HUES6 (cell line): ENCODE results near the gene ADRA2C.
"Not testable (repeated sequence)": the region's sequence is repeated elsewhere in the genome, so short reads cannot be mapped to it uniquely, and the experiment has no call there.

Experiments
- H3K27ac ChIP-seq: 2 replicates; pipeline ENCODE4 v1.7.0; 2013; ENCODE audit warnings: low read depth, mild to moderate bottlenecking, low read length, inconsistent platforms
- H3K27me3 ChIP-seq: 2 replicates; pipeline ENCODE4 v1.6.1; 2013; ENCODE audit warnings: low read length; ENCODE audit not compliant: control insufficient read depth, insufficient read depth
- H3K36me3 ChIP-seq: 2 replicates; pipeline ENCODE4 v1.6.1; 2013; ENCODE audit warnings: low read length; ENCODE audit not compliant: control insufficient read depth, insufficient read depth
- H3K4me1 ChIP-seq: 2 replicates; pipeline ENCODE4 v1.6.1; 2013; ENCODE audit warnings: low read length; ENCODE audit not compliant: control insufficient read depth, insufficient read depth
- H3K4me3 ChIP-seq: 2 replicates; pipeline ENCODE4 v1.5.1; 2013; ENCODE audit warnings: low read depth, low read length
- H3K9ac ChIP-seq: one replicate; pipeline ENCODE4 v1.6.1; 2013; ENCODE audit warnings: mild to moderate bottlenecking, low read length
- H3K9me3 ChIP-seq: 2 replicates; pipeline ENCODE4 v1.6.1; 2013; ENCODE audit warnings: low read depth, low read length; ENCODE audit not compliant: control insufficient read depth, insufficient read depth

The ADRA2C gene

DNA sequence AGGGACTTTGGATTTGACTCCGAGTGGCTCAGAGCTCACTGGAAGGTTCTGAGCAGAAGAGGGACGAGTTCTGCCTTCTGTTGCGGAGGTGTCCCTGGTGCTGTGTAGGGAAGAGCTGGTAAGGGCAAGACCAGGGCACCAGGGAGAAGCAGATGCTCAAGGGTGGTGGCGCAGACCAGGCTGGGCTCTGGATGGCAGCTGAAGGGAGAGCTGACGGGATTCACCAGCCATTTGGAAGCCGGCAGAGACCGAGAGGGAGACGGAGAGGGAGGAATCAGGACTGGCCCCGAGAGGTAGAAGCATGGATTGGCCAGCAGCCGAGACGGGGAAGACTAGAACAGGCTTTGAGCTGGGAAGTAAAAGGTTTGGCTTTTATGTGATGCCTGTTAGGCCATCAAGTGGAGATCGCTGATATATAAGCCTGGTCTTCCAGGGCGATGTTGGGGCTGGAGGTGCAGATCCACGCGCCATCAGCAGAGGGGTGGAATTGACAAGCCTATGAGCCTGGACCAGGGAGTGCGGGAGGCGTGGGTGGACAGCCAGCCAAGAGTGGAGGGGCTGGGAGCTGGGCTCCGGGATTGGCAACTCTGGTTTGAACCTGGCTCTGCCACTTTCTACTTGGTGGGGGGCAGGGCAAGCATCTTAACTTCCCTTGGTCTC lies 43.4 kb downstream of the ADRA2C start:
- H3K4me1 ChIP-seq: peaks cover 12% of the 10 kb centered on the region
- H3K9ac ChIP-seq: no peak overlapping the region
- H3K27me3 ChIP-seq: no peaks in the 10 kb centered on the region
- H3K9me3 ChIP-seq: peaks cover 4% of the 10 kb centered on the region
- H3K27ac ChIP-seq: no peak overlapping the region
- no peaks in the 10 kb centered on the region for H3K36me3 ChIP-seq
- no peak overlapping the region for H3K4me3 ChIP-seq

DNA sequence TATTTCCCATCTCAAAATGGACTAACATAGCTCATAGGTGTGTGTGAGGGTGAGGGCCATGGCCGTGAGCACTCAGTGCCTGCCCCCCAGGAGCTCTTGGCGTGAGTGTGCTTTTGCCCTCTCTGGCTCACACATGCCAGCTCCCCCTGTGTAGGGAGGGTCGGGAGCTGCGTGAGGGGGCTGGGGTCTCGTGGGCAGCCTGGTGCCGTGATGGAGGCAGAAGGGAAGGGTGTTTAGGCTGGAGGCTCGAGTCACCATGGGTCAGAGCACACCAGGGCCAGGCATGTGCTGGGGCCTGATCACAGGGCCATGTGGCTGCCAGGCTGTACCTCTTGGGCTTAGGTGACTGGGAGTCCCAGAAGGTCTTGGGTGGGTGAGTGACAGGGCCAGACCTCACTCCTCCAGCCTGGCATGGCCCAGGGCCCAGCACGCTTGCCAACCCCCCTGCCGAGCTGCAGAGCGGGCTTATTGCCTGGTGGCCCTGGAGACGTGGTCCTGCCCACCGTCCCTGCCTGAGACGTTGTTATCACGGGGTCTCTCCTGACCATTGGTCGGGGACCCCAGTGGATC lies 44.0 kb downstream of the ADRA2C start:
- Histone ChIP-seq H3K27ac (no peak overlapping the region), H3K9me3 (peaks cover 4% of the 10 kb centered on the region; the same call in 1 of the 2 replicates), H3K27me3 (no peaks in the 10 kb centered on the region)

DNA sequence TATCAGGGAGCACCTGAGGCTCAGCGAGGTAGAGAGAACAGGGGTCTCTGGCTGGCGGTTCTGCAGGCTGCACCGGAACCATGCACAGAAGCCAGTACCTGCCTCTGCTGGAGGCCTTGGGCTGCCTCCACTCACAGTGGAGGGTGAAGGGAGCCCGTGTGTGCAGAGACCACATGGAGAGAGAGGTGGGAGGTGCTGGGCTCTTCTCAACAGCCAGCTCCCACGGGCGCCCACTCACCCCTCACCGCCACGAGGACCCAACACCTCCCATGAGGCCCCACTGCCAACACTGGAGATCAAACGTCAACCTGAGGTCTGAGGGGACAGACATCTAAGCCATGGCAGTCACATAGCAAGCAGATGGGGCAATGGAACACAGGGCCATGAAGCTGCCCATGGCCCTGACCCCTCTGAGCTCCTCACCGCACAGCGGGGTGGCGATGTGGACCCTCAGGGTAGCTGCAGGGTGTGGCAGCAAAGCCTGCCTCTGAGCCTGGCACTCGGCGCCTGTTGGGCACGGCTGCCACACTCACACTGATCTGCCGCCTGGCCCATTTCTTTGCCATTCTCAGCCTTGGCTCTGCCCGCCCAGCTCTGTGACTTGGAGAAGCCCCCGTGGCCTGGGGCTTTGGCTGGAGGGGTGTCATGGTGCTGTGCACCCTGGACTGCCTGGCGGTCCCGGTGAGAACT lies 44.8 kb downstream of the ADRA2C start:
- Histone ChIP-seq H3K4me3 (no peak overlapping the region), H3K27me3 (no peaks in the 10 kb centered on the region), H3K36me3 (no peaks in the 10 kb centered on the region), H3K27ac (no peak overlapping the region), H3K9ac (no peak overlapping the region), H3K4me1 (peaks cover 12% of the 10 kb centered on the region), H3K9me3 (peaks cover 4% of the 10 kb centered on the region; the same call in 1 of the 2 replicates)

More for the DNA sequence above, 44.0 kb downstream of the ADRA2C start:
- Histone ChIP-seq H3K9ac (no peak overlapping the region), H3K36me3 (no peaks in the 10 kb centered on the region), H3K4me3 (no peak overlapping the region), H3K4me1 (peaks cover 12% of the 10 kb centered on the region)

DNA sequence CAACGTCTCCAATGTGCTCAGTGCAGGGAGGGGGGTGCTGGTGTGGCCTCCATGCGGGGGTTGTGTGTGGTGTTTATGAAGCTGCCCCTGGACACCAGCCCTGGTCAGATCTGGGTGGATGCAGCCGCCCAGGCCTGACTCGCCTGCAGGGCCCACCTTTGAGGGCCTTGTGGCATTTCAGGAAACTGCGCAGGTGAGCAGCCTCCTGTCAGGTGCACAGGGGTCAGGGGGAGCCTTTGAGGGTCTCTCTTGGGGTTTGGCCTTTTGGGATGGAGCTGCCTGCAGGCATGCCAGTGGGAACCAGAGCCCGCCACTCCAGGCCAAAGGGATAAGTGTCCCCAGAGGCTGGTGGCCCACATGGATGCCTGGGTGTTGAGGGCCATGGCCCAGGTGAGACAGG lies 45.4 kb downstream of the ADRA2C start:
- Histone ChIP-seq H3K27me3 (no peaks in the 10 kb centered on the region), H3K27ac (no peak overlapping the region), H3K9me3 (peaks cover 4% of the 10 kb centered on the region; the same call in 1 of the 2 replicates), H3K4me3 (no peak overlapping the region), H3K9ac (no peak overlapping the region), H3K4me1 (peaks cover 12% of the 10 kb centered on the region), H3K36me3 (no peaks in the 10 kb centered on the region)

DNA sequence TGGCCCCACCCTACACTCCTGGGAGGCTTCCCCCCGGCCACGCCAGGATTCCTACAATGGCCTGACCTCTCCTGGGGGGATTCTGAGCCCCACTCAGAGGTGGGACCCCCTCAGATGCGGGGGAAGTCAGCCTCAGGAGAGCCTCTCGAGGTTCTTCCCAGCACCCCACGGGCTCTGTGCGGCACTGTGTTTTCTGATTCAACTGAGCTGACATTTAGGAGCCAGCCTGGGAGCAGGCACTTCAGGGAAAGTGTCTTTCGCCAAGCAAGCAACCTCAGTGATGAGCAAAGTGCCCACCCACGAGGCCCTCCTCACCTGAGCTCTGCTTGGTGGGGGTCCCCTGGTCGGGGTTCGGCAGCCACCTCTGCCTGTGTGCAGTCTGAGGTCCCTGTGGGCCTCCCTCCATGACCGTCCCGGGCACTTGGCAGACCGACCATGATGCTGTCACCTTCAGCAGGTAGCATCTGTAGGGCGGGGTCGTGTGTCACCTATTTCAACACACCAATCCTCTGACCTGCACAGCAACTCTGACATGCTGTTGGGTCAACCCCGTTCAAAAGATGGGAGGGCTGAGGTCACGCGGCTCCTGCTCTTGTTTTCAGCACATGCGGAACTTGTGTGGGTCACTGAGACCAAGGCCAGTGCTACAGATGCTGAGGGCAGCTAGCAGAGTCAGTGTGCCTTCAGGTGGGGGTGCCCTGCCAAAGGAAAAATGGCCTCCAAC lies 46.2 kb downstream of the ADRA2C start:
- H3K27ac ChIP-seq: no peak overlapping the region

DNA sequence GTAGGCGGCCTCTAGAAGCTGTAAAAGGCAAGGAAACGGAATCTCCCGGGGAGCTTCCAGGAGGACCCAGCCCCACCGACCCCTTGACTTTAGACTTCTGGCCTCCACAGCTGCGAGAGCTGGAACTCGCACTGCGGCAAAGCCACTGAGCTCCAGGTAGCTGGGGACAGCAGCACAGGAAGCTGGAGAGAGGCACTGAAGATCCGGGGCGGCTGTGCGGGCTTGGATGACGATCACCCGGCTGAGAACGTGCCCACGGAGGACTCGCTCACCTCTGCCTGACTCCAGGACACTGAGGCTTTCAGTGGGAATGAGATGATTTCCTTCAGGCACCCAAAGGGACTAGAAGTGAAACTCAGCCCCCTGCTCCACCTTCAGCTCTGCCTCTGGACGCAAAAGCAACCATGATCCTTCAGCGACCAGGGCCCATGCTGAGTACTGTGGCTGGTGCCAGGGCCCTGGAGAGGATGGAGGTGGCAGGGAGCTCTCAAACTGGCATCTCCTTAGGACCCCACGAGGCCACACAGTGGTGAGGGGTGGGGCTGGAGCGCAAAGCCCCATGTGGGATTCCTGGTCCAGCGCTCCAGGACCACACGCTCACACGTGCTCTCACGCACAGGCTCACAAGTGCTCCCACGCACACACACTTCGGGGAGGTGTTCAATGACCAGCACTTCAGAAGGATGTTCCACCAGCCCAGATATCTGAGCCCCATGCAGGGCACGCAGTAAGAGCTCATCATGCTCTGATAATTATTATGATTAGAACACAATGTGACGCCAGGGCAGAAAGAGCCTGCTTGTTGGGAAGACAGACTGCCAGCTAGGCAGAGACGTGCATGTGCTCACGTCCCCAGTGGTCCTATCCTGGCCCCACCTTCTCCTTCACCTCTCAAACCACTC lies 47.2 kb downstream of the ADRA2C start:
- Histone ChIP-seq H3K4me3 (no peak overlapping the region), H3K36me3 (no peaks in the 10 kb centered on the region), H3K27ac (no peak overlapping the region), H3K4me1 (0 out of 2 replicates have a peak, but pooled peaks cover under 1% of the 10 kb centered on the region), H3K27me3 (no peaks in the 10 kb centered on the region), H3K9ac (no peak overlapping the region), H3K9me3 (peaks cover 12% of the 10 kb centered on the region)

More for the DNA sequence above, 46.2 kb downstream of the ADRA2C start:
- Histone ChIP-seq H3K27me3 (no peaks in the 10 kb centered on the region), H3K36me3 (no peaks in the 10 kb centered on the region), H3K9ac (no peak overlapping the region), H3K4me1 (peaks cover 10% of the 10 kb centered on the region), H3K4me3 (no peak overlapping the region), H3K9me3 (peaks cover 11% of the 10 kb centered on the region)

DNA sequence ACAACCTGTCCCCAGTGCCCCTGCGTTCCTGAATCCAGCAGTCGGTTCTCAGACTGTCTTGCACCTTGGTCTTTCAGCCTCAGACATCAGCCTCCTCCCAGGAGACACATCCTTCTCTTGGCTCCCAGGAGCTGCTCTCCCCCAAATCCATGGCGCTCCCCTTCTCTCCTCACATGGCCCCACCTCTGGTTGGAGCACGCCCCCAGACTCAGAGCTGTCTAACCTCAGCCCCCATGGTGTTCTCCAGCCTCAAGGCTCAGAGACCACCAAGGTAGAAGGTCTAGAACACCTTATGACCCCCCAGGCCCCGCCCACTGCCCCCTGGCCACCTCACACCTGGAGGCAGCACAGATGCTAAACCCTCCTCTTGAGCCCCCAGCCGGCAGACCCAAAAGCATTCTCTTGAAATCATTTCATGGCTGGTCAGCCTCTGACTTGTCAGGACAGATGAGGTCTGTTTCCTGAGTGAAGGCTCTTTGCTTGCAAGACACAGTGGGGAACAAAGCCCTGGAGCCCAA lies 47.9 kb downstream of the ADRA2C start:
- Histone ChIP-seq H3K27ac (no peak overlapping the region), H3K4me1 (no peaks in the 10 kb centered on the region), H3K9me3 (peaks cover 12% of the 10 kb centered on the region), H3K27me3 (no peaks in the 10 kb centered on the region), H3K4me3 (no peak overlapping the region), H3K9ac (no peak overlapping the region), H3K36me3 (no peaks in the 10 kb centered on the region)

DNA sequence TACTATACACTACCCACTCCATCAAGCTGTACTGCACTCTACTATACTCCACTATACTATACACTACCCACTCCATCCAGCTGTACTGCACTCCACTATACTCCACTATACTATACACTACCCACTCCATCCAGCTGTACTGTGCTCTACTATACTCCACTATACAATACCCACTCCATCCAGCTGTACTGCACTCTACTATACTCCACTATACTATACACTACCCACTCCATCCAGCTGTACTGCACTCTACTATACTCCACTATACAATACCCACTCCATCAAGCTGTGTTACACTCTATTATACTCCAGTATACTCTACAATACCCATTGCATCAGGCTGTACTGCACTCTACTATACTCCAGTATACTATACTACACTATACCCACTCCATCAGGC lies 48.7 kb downstream of the ADRA2C start:
- not testable (repeated sequence) for H3K36me3 ChIP-seq, H3K4me3 ChIP-seq, H3K27ac ChIP-seq, H3K9ac ChIP-seq, H3K27me3 ChIP-seq, H3K4me1 ChIP-seq
- peaks cover 12% of the 10 kb centered on the region for H3K9me3 ChIP-seq

DNA sequence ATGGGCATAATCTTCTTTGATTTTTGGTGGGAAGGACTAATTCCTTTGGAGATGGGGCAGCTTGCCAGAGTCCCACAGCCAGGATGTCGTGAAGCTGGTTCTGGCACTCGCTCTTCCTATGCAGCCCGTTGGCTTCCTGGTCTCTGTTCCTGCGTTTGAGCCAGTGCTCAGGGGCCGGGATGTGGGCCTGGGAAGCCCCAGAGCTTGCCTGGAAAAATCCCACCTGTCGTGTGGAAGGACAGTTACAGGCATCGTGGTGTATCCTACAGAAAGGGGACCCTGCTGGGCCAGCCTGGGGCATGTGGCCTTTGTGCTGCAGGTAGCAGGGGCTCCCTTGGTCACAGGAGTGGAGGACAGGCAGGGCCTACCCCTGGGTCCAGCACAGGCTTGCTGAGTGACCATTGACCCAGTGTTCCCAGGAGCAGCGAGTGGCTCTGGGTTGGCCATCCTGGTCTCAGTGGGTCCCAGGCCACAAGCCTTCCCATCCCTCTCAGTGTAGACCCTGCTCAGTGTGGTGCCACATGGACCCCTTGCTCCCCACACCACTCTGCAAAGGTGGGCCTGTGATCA lies 50.2 kb downstream of the ADRA2C start:
- no peaks in the 10 kb centered on the region for H3K36me3 ChIP-seq
- no peak overlapping the region for H3K27ac ChIP-seq
- peaks cover 12% of the 10 kb centered on the region for H3K9me3 ChIP-seq
- peaks cover 3% of the 10 kb centered on the region; the same call in 1 of the 2 replicates for H3K27me3 ChIP-seq
- no peak overlapping the region for H3K9ac ChIP-seq
- no peak overlapping the region for H3K4me3 ChIP-seq
- peaks cover 5% of the 10 kb centered on the region for H3K4me1 ChIP-seq
